H1 (cell line): ENCODE results near the gene SNRNP70. TPM values are rescaled to one million over a fixed set of nuclear protein-coding genes. Genes with fewer than 3 reads are reported as not detected.

Experiments
- GTF2F1 ChIP-seq: IDR thresholded peaks from 2 replicates; pipeline ENCODE4 v1.6.1; 2012; ENCODE audit warnings: low read depth, low read length, improper control_type of control experiment, borderline replicate concordance
- polyA plus RNA-seq, 7 experiments: library from polyadenylated mRNA; depleted of rRNA in 3 of 7; stranded (reverse) in 5 of 7; unstranded in 2 of 7; fragments of >200 nt in 5 of 7; fragments of 200-250 nt in 2 of 7; gene quantifications; 1 replicate in 5 of 7; 2 replicates in 1 of 7; 4 replicates in 1 of 7; pipeline versions ENCODE4 v1.2.1 to v1.2.3, GENCODE V29; 2011 to 2013; ENCODE audit warnings: missing spikeins in 2 of 7, mixed read lengths in 2 of 7
- total RNA-seq: library from RNA; stranded (reverse); fragmentation: NEBNext Ultra II Directional; extraction: Animal tissue kit (Norgen Biotek cat#: 25700); gene quantifications from 2 replicates; pipeline ENCODE4 v1.2.1, GENCODE V29; 2021

Gene SNRNP70
- total and polyA plus RNA-seq, 2 of the 8 experiments (the other 6 are each of a cell fraction or from before 2014, with no cell fraction given): 231 to 235 TPM

- TF ChIP-seq GTF2F1: no peak
Measured at GRCh38 chr19:49081273-49081672, 4.0 kb upstream of the SNRNP70 start (continued).
